Stomach smooth muscle (tissue), 2 donors: Measurements from ENCODE around the gene TMEM263.
A peak's percentile ranks its signal among the peaks of the same experiment; 100 is the strongest.

Source experiments
- H3K27ac ChIP-seq: one replicate; pipeline ENCODE4 v1.7.0; 2013; ENCODE audit warnings: mild to moderate bottlenecking, low read length, inconsistent platforms
- H3K27me3 ChIP-seq, 2 donors: one replicate each; pipeline ENCODE4 v1.7.0; 2013; ENCODE audit warnings: low read length in 2 of 2; ENCODE audit not compliant: insufficient read depth in 2 of 2, control insufficient read depth in 1 of 2
- H3K36me3 ChIP-seq, 2 donors: one replicate each; pipeline ENCODE4 v1.7.0; 2013; ENCODE audit warnings: low read length in 2 of 2; ENCODE audit not compliant: control insufficient read depth in 2 of 2, insufficient read depth in 2 of 2
- H3K4me1 ChIP-seq: one replicate; pipeline ENCODE4 v1.7.0; 2013; ENCODE audit warnings: low read length; ENCODE audit not compliant: control insufficient read depth, insufficient read depth
- H3K4me3 ChIP-seq, 2 donors: one replicate each; pipeline ENCODE4 v1.7.0; 2013; ENCODE audit warnings: low read length in 2 of 2
- H3K9ac ChIP-seq, 2 donors: one replicate each; pipeline ENCODE4 v1.7.0; 2013; ENCODE audit warnings: low read length in 2 of 2, mild to moderate bottlenecking in 1 of 2
- H3K9me3 ChIP-seq, 2 donors: one replicate each; pipeline ENCODE4 v1.7.0; 2013; ENCODE audit warnings: low read length in 2 of 2; ENCODE audit not compliant: control insufficient read depth in 2 of 2
- donor health status: healthy.
- donor health status: Pancreatic carcinoma.

TMEM263 gene

GRCh38 chr12:106955377-106956047, at the start of gene TMEM263:
Gene TMEM263 (plus strand): TSS chr12:106955907. CDS start chr12:106967117, 11,210 bp downstream.
- no peaks in the 10 kb centered on the region for H3K9me3 ChIP-seq
- H3K4me3 ChIP-seq, result peak within 1 kb of the TSS; percentile 90 to 95
- H3K27me3 ChIP-seq, result no peaks in the 10 kb centered on the region
- peaks cover 4% of the 10 kb centered on the region for H3K4me1 ChIP-seq
- H3K27ac ChIP-seq, result peak within 1 kb of the TSS; percentile 89
- no peaks in the 10 kb centered on the region for H3K36me3 ChIP-seq
- peak within 1 kb of the TSS; percentile 93 to 94 for H3K9ac ChIP-seq

GRCh38 chr12:106906715-106907114, 49.0 kb upstream of the TMEM263 start:
- Histone ChIP-seq H3K4me3 (no peak overlapping the region), H3K27me3 (peaks cover 0 to 2% of the 10 kb centered on the region in 2 donors), H3K36me3 (no peaks in the 10 kb centered on the region), H3K9me3 (no peaks in the 10 kb centered on the region), H3K4me1 (peaks cover 5% of the 10 kb centered on the region), H3K27ac (no peak overlapping the region), H3K9ac (no peak overlapping the region)

GRCh38 chr12:106907411-106907810, 48.3 kb upstream of the TMEM263 start:
- Histone ChIP-seq H3K9me3 (no peaks in the 10 kb centered on the region), H3K4me3 (no peak overlapping the region), H3K27ac (no peak overlapping the region), H3K27me3 (peaks cover 0 to 2% of the 10 kb centered on the region in 2 donors), H3K9ac (no peak overlapping the region), H3K4me1 (peaks cover 5% of the 10 kb centered on the region), H3K36me3 (no peaks in the 10 kb centered on the region)

GRCh38 chr12:106907846-106908245, 47.9 kb upstream of the TMEM263 start:
- H3K36me3 ChIP-seq, result no peaks in the 10 kb centered on the region
- H3K4me3 ChIP-seq, result no peak overlapping the region
- no peak overlapping the region for H3K9ac ChIP-seq
- peaks cover 0 to 2% of the 10 kb centered on the region in 2 donors for H3K27me3 ChIP-seq
- H3K4me1 ChIP-seq, result peaks cover 5% of the 10 kb centered on the region
- H3K27ac ChIP-seq, result no peak overlapping the region
- H3K9me3 ChIP-seq, result no peaks in the 10 kb centered on the region

GRCh38 chr12:106908561-106908960, 47.1 kb upstream of the TMEM263 start:
- H3K4me1 ChIP-seq, result peaks cover 3% of the 10 kb centered on the region
- H3K9ac ChIP-seq, result no peak overlapping the region
- no peaks in the 10 kb centered on the region for H3K9me3 ChIP-seq
- H3K27me3 ChIP-seq, result peaks cover 0 to 5% of the 10 kb centered on the region in 2 donors
- H3K27ac ChIP-seq, result no peak overlapping the region
- no peaks in the 10 kb centered on the region for H3K36me3 ChIP-seq
- H3K4me3 ChIP-seq, result no peak overlapping the region

GRCh38 chr12:106910202-106910601, 45.5 kb upstream of the TMEM263 start:
- Histone ChIP-seq H3K27ac (no peak overlapping the region), H3K36me3 (no peaks in the 10 kb centered on the region), H3K9ac (no peak overlapping the region), H3K27me3 (peaks cover 0 to 5% of the 10 kb centered on the region in 2 donors), H3K4me1 (no peaks in the 10 kb centered on the region), H3K9me3 (no peaks in the 10 kb centered on the region), H3K4me3 (no peak overlapping the region)

GRCh38 chr12:106911581-106911980, 44.1 kb upstream of the TMEM263 start:
- H3K27me3 ChIP-seq, result peaks cover 0 to 5% of the 10 kb centered on the region in 2 donors
- H3K9me3 ChIP-seq, result no peaks in the 10 kb centered on the region
- no peak overlapping the region for H3K4me3 ChIP-seq
- no peaks in the 10 kb centered on the region for H3K36me3 ChIP-seq
- H3K9ac ChIP-seq, result no peak overlapping the region
- H3K4me1 ChIP-seq, result no peaks in the 10 kb centered on the region
- no peak overlapping the region for H3K27ac ChIP-seq

- H3K9me3 ChIP-seq, result no peaks in the 10 kb centered on the region
Observed at GRCh38 chr12:106913456-106913855, 42.3 kb upstream of the TMEM263 start.

GRCh38 chr12:106914796-106915634, 40.7 kb upstream of the TMEM263 start:
- no peaks in the 10 kb centered on the region for H3K36me3 ChIP-seq
- no peaks in the 10 kb centered on the region for H3K9me3 ChIP-seq
- H3K27ac ChIP-seq, result no peak overlapping the region
- peaks cover 0 to 3% of the 10 kb centered on the region in 2 donors for H3K27me3 ChIP-seq
- H3K9ac ChIP-seq, result no peak overlapping the region
- H3K4me3 ChIP-seq, result no peak overlapping the region
- H3K4me1 ChIP-seq, result no peaks in the 10 kb centered on the region

More at GRCh38 chr12:106913456-106913855, 42.3 kb upstream of the TMEM263 start:
- Histone ChIP-seq H3K27me3 (peaks cover 0 to 5% of the 10 kb centered on the region in 2 donors), H3K27ac (no peak overlapping the region), H3K4me3 (no peak overlapping the region), H3K9ac (no peak overlapping the region), H3K4me1 (no peaks in the 10 kb centered on the region), H3K36me3 (no peaks in the 10 kb centered on the region)

GRCh38 chr12:106915635-106916026, 40.1 kb upstream of the TMEM263 start:
- Histone ChIP-seq H3K9me3 (no peaks in the 10 kb centered on the region), H3K4me1 (no peaks in the 10 kb centered on the region), H3K27me3 (peaks cover 0 to 3% of the 10 kb centered on the region in 2 donors), H3K4me3 (no peak overlapping the region), H3K27ac (no peak overlapping the region), H3K36me3 (no peaks in the 10 kb centered on the region), H3K9ac (no peak overlapping the region)
